ENCODE results near the gene DOCK11. TPM values are rescaled to one million over a fixed set of nuclear protein-coding genes. Genes with fewer than 3 reads are reported as not detected.

Gene DOCK11
- total RNA-seq, 1 experiment from 2014 or later, result 13.1 TPM

DNA sequence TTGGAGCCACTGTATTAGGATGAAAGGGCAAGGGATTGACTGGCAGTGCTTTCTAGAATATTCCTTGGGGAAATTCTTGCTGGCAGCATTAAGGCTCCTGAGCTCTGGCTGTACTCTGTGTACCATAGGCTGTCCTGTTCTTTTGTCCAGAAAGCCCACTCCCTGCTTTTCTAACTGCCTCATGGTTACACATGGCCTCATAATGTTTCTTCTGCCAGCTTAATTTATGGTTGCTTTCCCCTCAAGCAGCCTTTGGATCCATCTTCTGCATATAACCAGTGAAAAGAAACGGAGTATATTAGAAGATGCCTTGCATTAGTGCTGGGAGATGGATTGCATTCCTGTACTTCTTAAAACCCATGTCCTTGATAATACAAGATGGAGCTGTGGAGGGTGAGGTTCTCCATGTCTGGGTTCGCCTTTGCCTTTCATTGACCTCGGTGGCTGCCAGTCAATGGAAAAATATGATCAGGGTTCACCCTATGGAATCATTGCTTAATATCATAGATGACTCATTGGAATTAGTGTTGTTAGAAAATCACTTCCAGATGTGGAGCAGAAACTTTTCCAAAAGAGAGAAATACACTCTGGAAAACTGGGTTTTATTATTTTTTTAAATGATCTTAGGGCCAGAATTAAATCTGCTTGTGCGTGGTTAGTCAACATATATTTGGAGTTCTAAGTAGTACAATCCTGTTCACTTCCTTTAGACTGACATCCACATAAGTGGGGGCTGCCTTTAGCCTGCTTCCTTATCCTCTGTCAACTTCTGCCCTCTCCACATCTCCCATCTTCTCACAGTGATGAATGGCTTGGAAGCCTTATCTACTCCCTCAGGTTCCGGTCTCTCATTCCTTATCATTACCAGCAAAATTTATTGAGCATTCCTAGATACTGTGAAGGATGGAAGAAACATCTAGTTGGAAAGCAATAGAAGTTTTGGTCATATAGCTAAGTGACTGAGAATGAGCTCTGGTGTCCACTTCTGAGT is 24.9 kb downstream of the DOCK11 start (continued):
- TF ChIP-seq CTCF (IDR thresholded peaks at IDR 0.05) (no peak), FOXJ3 (CRISPR knock-in tag; IDR thresholded peaks at IDR 0.05; ENCODE audit: borderline replicate concordance) (no peak), PRRX2 (CRISPR knock-in tag; IDR thresholded peaks at IDR 0.05) (no peak), NR3C1 (CRISPR knock-in tag; conservative IDR thresholded peaks at IDR 0.05; ENCODE audit: low read depth) (no peak)

- Mint-ChIP-seq H3K4me1 (peaks cover 22% of the 10 kb centered on the region), H3K27me3 (ENCODE audit: low read depth) (no peaks in the 10 kb centered on the region), H3K4me3 (no peak overlapping the region), H3K9me3 (peaks cover 4% of the 10 kb centered on the region; the same call in 1 of the 2 replicates), H3K36me3 (no peaks in the 10 kb centered on the region), H3K27ac (no peak overlapping the region)
- ATAC-seq (no peak), DNase-seq (ENCODE audit: low spot score) (no peak)
- POLR2A ChIA-PET, result no interaction called here
- CTCF ChIA-PET, result no interaction called here
- TF ChIP-seq ESRRA (CRISPR knock-in tag; IDR thresholded peaks at IDR 0.05; ENCODE audit: borderline replicate concordance), result no peak
- TF ChIP-seq RORB (CRISPR knock-in tag; IDR thresholded peaks at IDR 0.05), result no peak
Measured at GRCh38 chrX:118521435-118521834, 25.8 kb downstream of the DOCK11 start.

- Mint-ChIP-seq H3K4me3 (no peak overlapping the region), H3K36me3 (no peaks in the 10 kb centered on the region), H3K27me3 (ENCODE audit: low read depth) (no peaks in the 10 kb centered on the region), H3K4me1 (peaks cover 24% of the 10 kb centered on the region), H3K27ac (no peak overlapping the region), H3K9me3 (peaks cover 4% of the 10 kb centered on the region; the same call in 1 of the 2 replicates)
- no peak for DNase-seq (ENCODE audit: low spot score)
- CTCF ChIA-PET, result no interaction called here
- ATAC-seq, result no peak
- POLR2A ChIA-PET, result no interaction called here
- TF ChIP-seq, protein P1, sequence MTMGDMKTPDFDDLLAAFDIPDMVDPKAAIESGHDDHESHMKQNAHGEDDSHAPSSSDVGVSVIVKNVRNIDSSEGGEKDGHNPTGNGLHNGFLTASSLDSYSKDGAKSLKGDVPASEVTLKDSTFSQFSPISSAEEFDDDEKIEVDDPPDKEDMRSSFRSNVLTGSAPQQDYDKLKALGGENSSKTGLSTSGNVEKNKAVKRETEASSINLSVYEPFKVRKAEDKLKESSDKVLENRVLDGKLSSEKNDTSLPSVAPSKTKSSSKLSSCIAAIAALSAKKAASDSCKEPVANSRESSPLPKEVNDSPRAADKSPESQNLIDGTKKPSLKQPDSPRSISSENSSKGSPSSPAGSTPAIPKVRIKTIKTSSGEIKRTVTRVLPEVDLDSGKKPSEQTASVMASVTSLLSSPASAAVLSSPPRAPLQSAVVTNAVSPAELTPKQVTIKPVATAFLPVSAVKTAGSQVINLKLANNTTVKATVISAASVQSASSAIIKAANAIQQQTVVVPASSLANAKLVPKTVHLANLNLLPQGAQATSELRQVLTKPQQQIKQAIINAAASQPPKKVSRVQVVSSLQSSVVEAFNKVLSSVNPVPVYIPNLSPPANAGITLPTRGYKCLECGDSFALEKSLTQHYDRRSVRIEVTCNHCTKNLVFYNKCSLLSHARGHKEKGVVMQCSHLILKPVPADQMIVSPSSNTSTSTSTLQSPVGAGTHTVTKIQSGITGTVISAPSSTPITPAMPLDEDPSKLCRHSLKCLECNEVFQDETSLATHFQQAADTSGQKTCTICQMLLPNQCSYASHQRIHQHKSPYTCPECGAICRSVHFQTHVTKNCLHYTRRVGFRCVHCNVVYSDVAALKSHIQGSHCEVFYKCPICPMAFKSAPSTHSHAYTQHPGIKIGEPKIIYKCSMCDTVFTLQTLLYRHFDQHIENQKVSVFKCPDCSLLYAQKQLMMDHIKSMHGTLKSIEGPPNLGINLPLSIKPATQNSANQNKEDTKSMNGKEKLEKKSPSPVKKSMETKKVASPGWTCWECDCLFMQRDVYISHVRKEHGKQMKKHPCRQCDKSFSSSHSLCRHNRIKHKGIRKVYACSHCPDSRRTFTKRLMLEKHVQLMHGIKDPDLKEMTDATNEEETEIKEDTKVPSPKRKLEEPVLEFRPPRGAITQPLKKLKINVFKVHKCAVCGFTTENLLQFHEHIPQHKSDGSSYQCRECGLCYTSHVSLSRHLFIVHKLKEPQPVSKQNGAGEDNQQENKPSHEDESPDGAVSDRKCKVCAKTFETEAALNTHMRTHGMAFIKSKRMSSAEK (CRISPR knock-in tag; IDR thresholded peaks at IDR 0.05; ENCODE audit: borderline replicate concordance), result no peak
Measured at GRCh38 chrX:118522230-118522926, 26.8 kb downstream of the DOCK11 start.

GRCh38 chrX:118523920-118524319 is 28.3 kb downstream of the DOCK11 start:
- H3K27ac Mint-ChIP-seq, result no peak overlapping the region
- peaks cover 4% of the 10 kb centered on the region; the same call in 1 of the 2 replicates for H3K9me3 Mint-ChIP-seq
- ChIA-PET POLR2A (no interaction called here), CTCF (no interaction called here)
- H3K36me3 Mint-ChIP-seq, result no peaks in the 10 kb centered on the region
- ATAC-seq (no peak), DNase-seq (ENCODE audit: low spot score) (no peak)
- no peaks in the 10 kb centered on the region for H3K27me3 Mint-ChIP-seq (ENCODE audit: low read depth)
- no peak overlapping the region for H3K4me3 Mint-ChIP-seq
- H3K4me1 Mint-ChIP-seq, result peaks cover 26% of the 10 kb centered on the region
- TF ChIP-seq PRRX2 (CRISPR knock-in tag; IDR thresholded peaks at IDR 0.05), result no peak
- TF ChIP-seq PREB (CRISPR knock-in tag; IDR thresholded peaks at IDR 0.05; ENCODE audit: borderline replicate concordance), result no peak
- TF ChIP-seq ETV6 (CRISPR knock-in tag; IDR thresholded peaks at IDR 0.05), result no peak
- TF ChIP-seq HMGXB4 (CRISPR knock-in tag; IDR thresholded peaks at IDR 0.05), result no peak
- TF ChIP-seq ZNF232 (CRISPR knock-in tag; IDR thresholded peaks at IDR 0.05), result no peak
- TF ChIP-seq AR (CRISPR knock-in tag; IDR thresholded peaks at IDR 0.05), result no peak
- TF ChIP-seq, protein P2, sequence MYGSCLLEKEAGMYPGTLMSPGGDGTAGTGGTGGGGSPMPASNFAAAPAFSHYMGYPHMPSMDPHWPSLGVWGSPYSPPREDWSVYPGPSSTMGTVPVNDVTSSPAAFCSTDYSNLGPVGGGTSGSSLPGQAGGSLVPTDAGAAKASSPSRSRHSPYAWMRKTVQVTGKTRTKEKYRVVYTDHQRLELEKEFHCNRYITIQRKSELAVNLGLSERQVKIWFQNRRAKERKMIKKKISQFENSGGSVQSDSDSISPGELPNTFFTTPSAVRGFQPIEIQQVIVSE (CRISPR knock-in tag; IDR thresholded peaks at IDR 0.05; ENCODE audit: borderline replicate concordance), result no peak
